HG03521 (cell line): ENCODE measurements around the gene FERMT3.

Source experiments
- ATAC-seq: cut with Tn5 transposase; IDR thresholded peaks from one replicate; pipeline ENCODE4 v1.9.1; 2021; ENCODE audit warnings: mild to moderate bottlenecking, moderate library complexity; ENCODE audit not compliant: unreplicated experiment

The FERMT3 gene

GRCh38 chr11:64262271-64263002 lies 55.9 kb downstream of the FERMT3 start:
- ATAC-seq: no peak

- no peak for ATAC-seq
Observed at GRCh38 chr11:64263021-64263946, 56.8 kb downstream of the FERMT3 start.

- no peak for ATAC-seq
Observed at GRCh38 chr11:64263947-64264317, 57.4 kb downstream of the FERMT3 start.

- no peak for ATAC-seq
Observed at GRCh38 chr11:64264371-64264852, 57.9 kb downstream of the FERMT3 start.

GRCh38 chr11:64265176-64266160 lies 58.9 kb downstream of the FERMT3 start:
- ATAC-seq: no peak

GRCh38 chr11:64266339-64266738 lies 59.8 kb downstream of the FERMT3 start:
- ATAC-seq: no peak

- ATAC-seq: no peak
Observed at GRCh38 chr11:64267207-64267945, 60.9 kb downstream of the FERMT3 start.

GRCh38 chr11:64268025-64268892 lies 61.7 kb downstream of the FERMT3 start:
- no peak for ATAC-seq

- peak; percentile 7 for ATAC-seq
Observed at GRCh38 chr11:64268893-64269539, 62.5 kb downstream of the FERMT3 start.

GRCh38 chr11:64269540-64270220 lies 63.2 kb downstream of the FERMT3 start:
- peak; percentile 58 for ATAC-seq
